CD4-positive, alpha-beta T cell (primary cell): Measurements from ENCODE around the gene BICC1. TPM values are rescaled to one million over a fixed set of nuclear protein-coding genes. Genes with fewer than 3 reads are reported as not detected.

ENCODE experiments used
- ATAC-seq: fragments of 200-7000 bp; cut with Tn5 transposase; one replicate; pipeline ENCODE4 v1.10.0; 2022; ENCODE audit warnings: mild to moderate bottlenecking; ENCODE audit not compliant: poor library complexity
- CTCF ChIA-PET: fragments of 350-600 bp; sonication (Branson Sonifier 250); formaldehyde crosslinking; loops from one replicate; lab custom pipeline; 2021; ENCODE audit warnings: antibody characterized with exemption, inconsistent platforms; lab: Charles Lee
- POLR2A ChIA-PET: fragments of 350-600 bp; sonication (Branson Sonifier 250); formaldehyde crosslinking; loops from one replicate; lab custom pipeline; 2021; ENCODE audit warnings: antibody characterized with exemption, inconsistent platforms; lab: Charles Lee
- DNase-seq, 14 experiments: peaks; one replicate each; pipeline ENCODE4 v3.0.0-alpha.2; 2013 to 2020; ENCODE audit warnings: mixed read lengths in 2 of 14
- H3K27ac ChIP-seq, 2 donors: one replicate each; pipeline versions ENCODE4 v1.5.1 to v1.7.0; 2013; ENCODE audit warnings: low read length in 2 of 2, low read depth in 1 of 2, mild to moderate bottlenecking in 1 of 2
- H3K27me3 ChIP-seq, 2 experiments: 1 replicate in 1 of 2; 2 replicates in 1 of 2; pipeline versions ENCODE4 v1.6.1 to v1.7.0; 2013; ENCODE audit warnings: low read length in 2 of 2, control low read depth in 1 of 2, mild to moderate bottlenecking in 1 of 2, moderate library complexity in 1 of 2; ENCODE audit not compliant: insufficient read depth in 2 of 2, control insufficient read depth in 1 of 2
- H3K36me3 ChIP-seq: one replicate; pipeline ENCODE4 v1.6.1; 2013; ENCODE audit warnings: low read length, control low read depth; ENCODE audit not compliant: insufficient read depth
- H3K4me1 ChIP-seq: one replicate; pipeline ENCODE4 v1.6.1; 2013; ENCODE audit warnings: low read length, control low read depth; ENCODE audit not compliant: insufficient read depth
- H3K4me3 ChIP-seq: one replicate; pipeline ENCODE4 v1.5.1; 2013; ENCODE audit warnings: mild to moderate bottlenecking, low read length, moderate library complexity
- H3K9me3 ChIP-seq, 2 experiments: 1 replicate in 1 of 2; 2 replicates in 1 of 2; pipeline versions ENCODE4 v1.6.1 to v1.7.0; 2013; ENCODE audit warnings: low read length in 2 of 2, mild to moderate bottlenecking in 2 of 2, control low read depth in 1 of 2, moderate library complexity in 1 of 2; ENCODE audit not compliant: control insufficient read depth in 1 of 2, insufficient read depth in 1 of 2
- H3K27ac Mint-ChIP-seq: one replicate; pipeline ENCODE4 v1.8.0; 2020; ENCODE audit warnings: mixed read lengths
- H3K27me3 Mint-ChIP-seq: one replicate; pipeline ENCODE4 v1.8.0; 2021; ENCODE audit warnings: mixed read lengths
- H3K36me3 Mint-ChIP-seq: one replicate; pipeline ENCODE4 v1.8.0; 2021; ENCODE audit warnings: low read depth, mixed read lengths
- H3K4me1 Mint-ChIP-seq: one replicate; pipeline ENCODE4 v1.8.0; 2021; ENCODE audit warnings: low read depth, mixed read lengths
- H3K4me3 Mint-ChIP-seq: one replicate; pipeline ENCODE4 v1.8.0; 2020; ENCODE audit warnings: mild to moderate bottlenecking, mixed read lengths
- H3K9me3 Mint-ChIP-seq: one replicate; pipeline ENCODE4 v1.8.0; 2020; ENCODE audit warnings: mixed read lengths
- intact Hi-C, 2 experiments: fragments of 100-400 bp; cut with DNase I in 1 of 2; cut with micrococcal nuclease in 1 of 2; formaldehyde crosslinking; loops; one replicate each; pipeline versions ENCODE4 v1.15.1 to v1.9.0; 2023 to 2025; cut with DNase I, micrococcal nuclease
- total RNA-seq, 174 experiments: library from RNA in 2 of 174; stranded (reverse) in 2 of 174; gene quantifications; one replicate each; pipeline ENCODE4 v1.2.3 and lab custom pipeline; 2021 to 2026
- TF ChIP-seq, protein P1 (sequence below): fragments of 200-600 bp; IDR thresholded peaks from one replicate; pipeline ENCODE4 v1.8.0; 2022; ENCODE audit warnings: antibody characterized with exemption, mild to moderate bottlenecking

Gene BICC1
- total RNA-seq, 2 experiments from 2014 or later, result not detected

DNA sequence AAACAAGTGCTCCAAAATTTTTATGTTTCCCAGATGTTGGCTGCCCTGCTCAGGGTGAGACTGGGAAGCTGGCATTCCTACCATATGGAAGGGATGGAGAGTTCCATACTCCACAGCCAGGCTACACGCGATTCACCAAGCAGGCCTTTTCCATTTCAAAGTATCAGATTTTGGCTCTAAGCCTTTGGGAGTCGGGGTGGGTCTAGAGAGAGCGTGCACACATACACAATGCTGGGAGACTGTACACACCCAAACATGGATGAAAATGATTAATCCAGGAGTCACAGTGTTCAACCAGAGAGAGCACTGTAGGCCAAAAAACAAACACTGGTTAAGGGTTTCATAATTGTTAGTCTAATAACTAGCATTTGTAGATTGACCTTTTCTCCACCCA, 295.0 kb downstream of the BICC1 start:
- no peaks in the 10 kb centered on the region for H3K9me3 ChIP-seq
- H3K36me3 Mint-ChIP-seq, result no peaks in the 10 kb centered on the region
- H3K4me3 Mint-ChIP-seq, result no peak overlapping the region
- DNase-seq (no peak), ATAC-seq (no peak)
- POLR2A ChIA-PET, result no interaction called here
- no peaks in the 10 kb centered on the region for H3K4me1 Mint-ChIP-seq
- no peaks in the 10 kb centered on the region for H3K9me3 Mint-ChIP-seq
- no peaks in the 10 kb centered on the region for H3K36me3 ChIP-seq
- no peak overlapping the region for H3K4me3 ChIP-seq
- intact Hi-C loops, result no loop called here
- no peak overlapping the region for H3K27ac Mint-ChIP-seq
- no peak overlapping the region for H3K27ac ChIP-seq
- CTCF ChIA-PET, result no interaction called here
- H3K27me3 Mint-ChIP-seq, result no peaks in the 10 kb centered on the region
- TF ChIP-seq, protein P1, sequence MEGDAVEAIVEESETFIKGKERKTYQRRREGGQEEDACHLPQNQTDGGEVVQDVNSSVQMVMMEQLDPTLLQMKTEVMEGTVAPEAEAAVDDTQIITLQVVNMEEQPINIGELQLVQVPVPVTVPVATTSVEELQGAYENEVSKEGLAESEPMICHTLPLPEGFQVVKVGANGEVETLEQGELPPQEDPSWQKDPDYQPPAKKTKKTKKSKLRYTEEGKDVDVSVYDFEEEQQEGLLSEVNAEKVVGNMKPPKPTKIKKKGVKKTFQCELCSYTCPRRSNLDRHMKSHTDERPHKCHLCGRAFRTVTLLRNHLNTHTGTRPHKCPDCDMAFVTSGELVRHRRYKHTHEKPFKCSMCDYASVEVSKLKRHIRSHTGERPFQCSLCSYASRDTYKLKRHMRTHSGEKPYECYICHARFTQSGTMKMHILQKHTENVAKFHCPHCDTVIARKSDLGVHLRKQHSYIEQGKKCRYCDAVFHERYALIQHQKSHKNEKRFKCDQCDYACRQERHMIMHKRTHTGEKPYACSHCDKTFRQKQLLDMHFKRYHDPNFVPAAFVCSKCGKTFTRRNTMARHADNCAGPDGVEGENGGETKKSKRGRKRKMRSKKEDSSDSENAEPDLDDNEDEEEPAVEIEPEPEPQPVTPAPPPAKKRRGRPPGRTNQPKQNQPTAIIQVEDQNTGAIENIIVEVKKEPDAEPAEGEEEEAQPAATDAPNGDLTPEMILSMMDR, result no peak
- no peaks in the 10 kb centered on the region for H3K27me3 ChIP-seq
- H3K4me1 ChIP-seq, result no peaks in the 10 kb centered on the region

DNA sequence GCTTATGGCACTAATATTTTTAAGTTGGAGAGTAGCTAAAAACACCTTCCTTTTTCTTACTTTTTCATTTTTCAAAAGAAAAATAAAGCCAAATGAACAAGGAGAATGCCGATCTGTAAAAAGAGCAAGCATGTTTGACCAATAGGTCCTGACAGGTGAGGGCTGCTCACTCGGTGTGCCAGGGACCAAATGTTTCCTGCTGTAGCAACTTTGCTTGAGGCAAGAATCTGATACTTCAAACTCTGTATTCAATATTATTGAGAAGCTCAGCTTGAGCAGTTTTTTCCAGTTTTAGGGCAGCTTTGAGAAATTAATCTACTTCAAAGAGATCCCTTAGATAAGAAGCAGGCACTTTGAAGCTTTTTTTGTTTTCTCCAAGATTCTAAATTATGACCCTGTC, 298.1 kb downstream of the BICC1 start:
- ChIA-PET POLR2A (no interaction called here), CTCF (no interaction called here)
- H3K9me3 Mint-ChIP-seq, result no peaks in the 10 kb centered on the region
- H3K4me3 Mint-ChIP-seq, result no peak overlapping the region
- intact Hi-C loops, result no loop called here
- no peaks in the 10 kb centered on the region for H3K36me3 Mint-ChIP-seq
- H3K27ac Mint-ChIP-seq, result no peak overlapping the region
- Histone ChIP-seq H3K27ac (no peak overlapping the region), H3K4me3 (no peak overlapping the region), H3K4me1 (no peaks in the 10 kb centered on the region), H3K27me3 (no peaks in the 10 kb centered on the region), H3K9me3 (no peaks in the 10 kb centered on the region), H3K36me3 (no peaks in the 10 kb centered on the region)
- DNase-seq (no peak), ATAC-seq (no peak)
- peaks cover 7% of the 10 kb centered on the region for H3K27me3 Mint-ChIP-seq
- TF ChIP-seq, protein P1, result no peak
- no peaks in the 10 kb centered on the region for H3K4me1 Mint-ChIP-seq

DNA sequence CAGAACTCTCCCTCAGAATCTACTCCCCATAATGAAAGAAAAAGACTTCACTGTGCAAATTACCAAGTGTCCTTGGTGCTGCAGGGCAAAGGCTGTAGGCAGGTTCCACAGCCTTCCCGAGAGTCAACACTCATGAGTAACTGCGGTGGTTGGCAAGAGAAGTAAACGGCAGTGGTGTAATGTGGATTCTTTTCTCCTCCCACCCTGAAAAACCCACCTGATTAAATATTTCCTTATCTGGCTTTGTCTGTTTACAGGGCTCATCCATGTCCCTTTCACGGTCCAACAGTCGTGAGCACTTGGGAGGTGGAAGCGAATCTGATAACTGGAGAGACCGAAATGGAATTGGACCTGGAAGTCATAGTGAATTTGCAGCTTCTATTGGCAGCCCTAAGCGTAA, 300.9 kb downstream of the BICC1 start:
- Histone ChIP-seq H3K27me3 (no peaks in the 10 kb centered on the region), H3K4me3 (no peak overlapping the region), H3K36me3 (no peaks in the 10 kb centered on the region), H3K4me1 (no peaks in the 10 kb centered on the region), H3K27ac (no peak overlapping the region), H3K9me3 (no peaks in the 10 kb centered on the region)
- H3K9me3 Mint-ChIP-seq, result no peaks in the 10 kb centered on the region
- no peaks in the 10 kb centered on the region for H3K4me1 Mint-ChIP-seq
- POLR2A ChIA-PET, result no interaction called here
- DNase-seq, result no peak
- intact Hi-C loops, result no loop called here
- H3K27me3 Mint-ChIP-seq, result peaks cover 7% of the 10 kb centered on the region
- TF ChIP-seq, protein P1, result no peak
- ATAC-seq, result no peak
- no peak overlapping the region for H3K27ac Mint-ChIP-seq
- CTCF ChIA-PET, result no interaction called here
- H3K36me3 Mint-ChIP-seq, result no peaks in the 10 kb centered on the region
- H3K4me3 Mint-ChIP-seq, result no peak overlapping the region
